ENCODE results near the gene PPP1R16B.

PPP1R16B gene

DNA sequence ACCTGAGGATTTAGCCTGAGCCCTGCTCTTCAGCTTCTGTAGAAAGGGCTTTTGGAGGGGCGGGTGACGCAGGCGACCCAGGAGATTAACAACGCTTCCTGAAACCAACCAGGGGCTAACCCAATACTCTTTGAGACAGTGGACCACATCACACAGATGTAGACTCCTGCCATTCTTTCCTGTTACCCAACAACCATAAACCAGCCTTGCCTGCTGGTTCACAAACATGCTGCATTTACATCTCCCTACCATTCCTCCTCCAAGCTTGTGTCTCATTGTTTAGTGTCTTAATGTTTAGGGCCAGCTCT, 28.3 kb downstream of the PPP1R16B start:
- POLR2A ChIA-PET, result no interaction called here
- no peak for TF ChIP-seq ELF4 (IDR thresholded peaks at IDR 0.05)
- TF ChIP-seq SUZ12 (IDR thresholded peaks at IDR 0.05), result no peak
- TF ChIP-seq FOXM1 (IDR thresholded peaks at IDR 0.05; ENCODE audit: borderline replicate concordance), result no peak
- no peak for TF ChIP-seq BHLHE40 (IDR thresholded peaks at IDR 0.05; ENCODE audit: borderline replicate concordance)
- no peak for TF ChIP-seq L3MBTL2 (conservative IDR thresholded peaks at IDR 0.05)
- TF ChIP-seq HDGF (IDR thresholded peaks at IDR 0.05; ENCODE audit: borderline replicate concordance), result no peak
- TF ChIP-seq FOXK2 (IDR thresholded peaks at IDR 0.05), result no peak
- no peak for TF ChIP-seq SP1 (IDR thresholded peaks at IDR 0.05)
- no peak for TF ChIP-seq TARDBP (IDR thresholded peaks at IDR 0.05)
- no peak for TF ChIP-seq PKNOX1 (IDR thresholded peaks at IDR 0.05)
- no peak for TF ChIP-seq ARNT (IDR thresholded peaks at IDR 0.05)
- no peak for TF ChIP-seq LEF1 (IDR thresholded peaks at IDR 0.05; ENCODE audit: borderline replicate concordance)
- no peak for TF ChIP-seq ZNF384 (IDR thresholded peaks at IDR 0.05)
- TF ChIP-seq CTBP1 (IDR thresholded peaks at IDR 0.05; ENCODE audit: borderline replicate concordance), result no peak
- TF ChIP-seq FOXA1 (IDR thresholded peaks at IDR 0.05), result no peak
- TF ChIP-seq NFRKB (IDR thresholded peaks at IDR 0.05), result no peak
- CTCF ChIA-PET, result interaction anchor here (1.2 kb wide), 1 partner anchor 22 kb away, joined by 3 read pairs; no protein-coding TSS in a partner anchor
- DNase-seq (ENCODE audit: extremely low spot score), result no peak

DNA sequence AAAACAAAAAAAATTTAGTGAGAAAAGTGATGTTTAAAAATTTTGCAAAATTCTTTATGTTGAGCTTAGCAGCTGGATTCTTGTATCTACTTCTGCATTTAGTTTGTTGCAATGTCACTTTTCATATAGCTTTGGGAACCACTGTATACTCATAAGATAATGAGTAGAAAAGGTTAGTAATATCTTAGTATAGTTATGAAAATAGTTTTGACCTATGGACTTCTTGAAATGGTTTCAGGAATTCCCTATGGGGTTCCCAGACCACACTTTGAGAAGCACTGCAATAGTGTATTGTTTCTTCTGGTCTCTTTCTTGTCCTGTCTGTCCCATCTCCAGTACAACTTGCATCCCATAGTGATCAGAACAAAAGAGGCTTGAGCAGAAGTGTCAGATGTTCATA, 29.4 kb downstream of the PPP1R16B start:
- ChIA-PET CTCF (interaction anchor here (1.2 kb wide), 1 partner anchor 21 kb away, joined by 3 read pairs; no protein-coding TSS in a partner anchor), POLR2A (no interaction called here)
- no peak for DNase-seq (ENCODE audit: extremely low spot score)
- TF ChIP-seq BHLHE40 (IDR thresholded peaks at IDR 0.05; ENCODE audit: borderline replicate concordance) (no peak), FOXK2 (IDR thresholded peaks at IDR 0.05) (no peak), NFRKB (IDR thresholded peaks at IDR 0.05) (no peak), ARNT (IDR thresholded peaks at IDR 0.05) (no peak), SP1 (IDR thresholded peaks at IDR 0.05) (no peak), ELF4 (IDR thresholded peaks at IDR 0.05) (no peak), TARDBP (IDR thresholded peaks at IDR 0.05) (no peak), L3MBTL2 (conservative IDR thresholded peaks at IDR 0.05) (no peak), HDGF (IDR thresholded peaks at IDR 0.05; ENCODE audit: borderline replicate concordance) (no peak), SUZ12 (IDR thresholded peaks at IDR 0.05) (no peak), LEF1 (IDR thresholded peaks at IDR 0.05; ENCODE audit: borderline replicate concordance) (no peak), FOXA1 (IDR thresholded peaks at IDR 0.05) (no peak), FOXM1 (IDR thresholded peaks at IDR 0.05; ENCODE audit: borderline replicate concordance) (no peak), PKNOX1 (IDR thresholded peaks at IDR 0.05) (no peak), ZNF384 (IDR thresholded peaks at IDR 0.05) (no peak), CTBP1 (IDR thresholded peaks at IDR 0.05; ENCODE audit: borderline replicate concordance) (no peak)

- no peak for DNase-seq (ENCODE audit: extremely low spot score)
- POLR2A ChIA-PET, result no interaction called here
- CTCF ChIA-PET, result no interaction called here
- no peak for TF ChIP-seq ELF4 (IDR thresholded peaks at IDR 0.05)
Observed at GRCh38 chr20:38835792-38836191, 30.3 kb downstream of the PPP1R16B start.

- POLR2A ChIA-PET, result interaction anchor here (1.0 kb wide), 1 partner anchor 11 kb away, joined by 3 read pairs; no protein-coding TSS in a partner anchor
- CTCF ChIA-PET, result no interaction called here
- DNase-seq (ENCODE audit: extremely low spot score), result no peak
Observed at GRCh38 chr20:38836991-38837390, 31.5 kb downstream of the PPP1R16B start.

GRCh38 chr20:38838326-38838725, 32.8 kb downstream of the PPP1R16B start:
- CTCF ChIA-PET, result no interaction called here
- DNase-seq (ENCODE audit: extremely low spot score), result no peak
- TF ChIP-seq FOXK2 (IDR thresholded peaks at IDR 0.05) (no peak), SP1 (IDR thresholded peaks at IDR 0.05) (no peak), NFRKB (IDR thresholded peaks at IDR 0.05) (no peak), ZNF384 (IDR thresholded peaks at IDR 0.05) (no peak), ELF4 (IDR thresholded peaks at IDR 0.05) (no peak), ARNT (IDR thresholded peaks at IDR 0.05) (no peak), FOXM1 (IDR thresholded peaks at IDR 0.05; ENCODE audit: borderline replicate concordance) (no peak)
- POLR2A ChIA-PET, result no interaction called here

More at GRCh38 chr20:38836991-38837390, 31.5 kb downstream of the PPP1R16B start:
- TF ChIP-seq TARDBP (IDR thresholded peaks at IDR 0.05), result no peak
- TF ChIP-seq NFRKB (IDR thresholded peaks at IDR 0.05), result no peak
- TF ChIP-seq LEF1 (IDR thresholded peaks at IDR 0.05; ENCODE audit: borderline replicate concordance), result no peak

- TF ChIP-seq FOXA1 (IDR thresholded peaks at IDR 0.05), result no peak
- ChIA-PET POLR2A (no interaction called here), CTCF (no interaction called here)
- no peak for DNase-seq (ENCODE audit: extremely low spot score)
Observed at GRCh38 chr20:38839563-38839962, 34.1 kb downstream of the PPP1R16B start.

DNA sequence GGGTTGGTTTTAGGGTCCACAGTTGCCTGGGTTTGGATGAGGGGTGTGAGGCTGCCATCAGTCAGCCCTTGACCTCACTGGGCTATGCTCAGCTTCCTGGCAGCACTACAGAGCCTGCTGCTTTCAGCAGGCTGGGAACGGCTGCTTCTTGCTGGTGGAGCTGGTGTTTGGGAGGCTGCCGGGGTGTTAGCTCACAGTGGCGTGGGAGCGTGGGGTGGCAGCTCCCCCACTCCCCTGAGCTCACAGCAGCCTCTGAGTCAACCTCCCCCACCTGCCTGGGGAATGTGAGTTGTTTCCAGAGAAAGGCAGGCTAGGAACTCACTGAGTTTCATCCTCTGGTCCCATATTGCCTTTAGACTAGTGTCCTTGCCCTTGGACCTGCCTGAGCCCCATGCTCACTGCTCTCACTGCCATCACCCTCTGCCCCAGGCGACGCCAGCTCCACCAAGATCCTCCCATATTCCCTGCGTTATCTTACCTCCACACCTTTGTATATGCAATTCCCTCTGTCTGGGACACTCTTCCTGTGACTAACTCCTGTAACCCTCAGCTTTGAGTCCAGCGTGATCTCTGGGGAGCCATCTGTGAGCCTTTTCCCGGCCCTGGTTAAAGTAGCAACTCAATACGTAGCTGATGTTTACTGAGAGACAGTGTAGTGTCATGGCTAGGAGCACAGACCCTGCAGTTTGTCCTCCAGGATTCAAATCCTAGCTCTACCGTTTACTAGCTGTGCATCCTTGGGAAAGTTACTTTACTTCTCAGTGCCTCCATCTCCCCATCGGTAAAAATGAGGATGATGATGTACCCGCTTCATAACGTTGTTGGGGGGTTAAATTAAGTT, 34.8 kb downstream of the PPP1R16B start:
- CTCF ChIA-PET, result no interaction called here
- POLR2A ChIA-PET, result interaction anchor here (0.9 kb wide), 1 partner anchor 14 kb away, joined by 3 read pairs; no protein-coding TSS in a partner anchor
- no peak for DNase-seq (ENCODE audit: extremely low spot score)
- no peak for TF ChIP-seq SUZ12 (IDR thresholded peaks at IDR 0.05)
- TF ChIP-seq FOXK2 (IDR thresholded peaks at IDR 0.05), result no peak
- no peak for TF ChIP-seq FOXA1 (IDR thresholded peaks at IDR 0.05)
- TF ChIP-seq HDGF (IDR thresholded peaks at IDR 0.05; ENCODE audit: borderline replicate concordance), result no peak
